H1 (cell line): ENCODE data around the gene CHSY1. TPM values are rescaled to one million over a fixed set of nuclear protein-coding genes. Genes with fewer than 3 reads are reported as not detected.

Source experiments
- CTCF ChIA-PET: fragments of 300-600 bp; sonication (Branson Sonifier 250); formaldehyde crosslinking; loops from one replicate; lab custom pipeline; 2021; ENCODE audit not compliant: partially characterized antibody; lab: Charles Lee
- POLR2A ChIA-PET: fragments of 300-600 bp; sonication (Branson Sonifier 250); formaldehyde crosslinking; loops from one replicate; lab custom pipeline; 2021; ENCODE audit warnings: inconsistent platforms; ENCODE audit not compliant: partially characterized antibody; lab: Charles Lee
- DNase-seq, 2 experiments: peaks; one replicate each; pipeline versions ENCODE4 v3.0.0 to v3.0.0-alpha.2; 2010 to 2022; ENCODE audit warnings: low spot score in 2 of 2, low read depth in 1 of 2, mixed read lengths in 1 of 2
- FAIRE-seq: peaks from 2 replicates; lab custom pipeline; 2011; peaks lifted over from hg19 to GRCh38; lab: Jason Lieb, UNC
- H2AFZ ChIP-seq: 2 replicates; pipeline ENCODE4 v1.8.1; 2012; ENCODE audit warnings: low read length, inconsistent platforms
- H2AK5ac ChIP-seq: 2 replicates; pipeline ENCODE4 v1.6.1; 2013; ENCODE audit warnings: low read depth, low read length
- H2BK120ac ChIP-seq: replicated peaks from 2 replicates; pipeline ENCODE3; 2013; ENCODE audit warnings: low read depth, low read length, inconsistent platforms
- H2BK12ac ChIP-seq: 2 replicates; pipeline ENCODE4 v1.6.1; 2013; ENCODE audit warnings: low read depth, low read length
- H2BK15ac ChIP-seq: 2 replicates; pipeline ENCODE4 v1.6.1; 2013; ENCODE audit warnings: low read length
- H2BK20ac ChIP-seq: 2 replicates; pipeline ENCODE4 v1.6.1; 2013; ENCODE audit warnings: low read length
- H2BK5ac ChIP-seq: 2 replicates; pipeline ENCODE4 v1.6.1; 2013; ENCODE audit warnings: low read depth, low read length
- H3K14ac ChIP-seq: 2 replicates; pipeline ENCODE4 v1.6.1; 2013; ENCODE audit warnings: inconsistent platforms; ENCODE audit not compliant: insufficient read length
- H3K18ac ChIP-seq: 2 replicates; pipeline ENCODE4 v1.6.1; 2013; ENCODE audit warnings: low read length; ENCODE audit errors: extremely low read depth
- H3K23ac ChIP-seq: 2 replicates; pipeline ENCODE4 v1.6.1; 2013; ENCODE audit warnings: inconsistent platforms; ENCODE audit not compliant: insufficient read length
- H3K23me2 ChIP-seq: 2 replicates; pipeline ENCODE4 v1.6.1; 2013; ENCODE audit warnings: low read depth, low read length
- H3K27ac ChIP-seq: 2 replicates; pipeline ENCODE4 v1.6.1; 2011; ENCODE audit warnings: low read depth, low read length, inconsistent platforms
- H3K27me3 ChIP-seq, 4 experiments: replicated peaks in 1 of 4; 1 replicate in 1 of 4; 2 replicates in 3 of 4; pipeline versions ENCODE4 v1.6.1 to v1.8.1; 2011 to 2013; ENCODE audit warnings: low read length in 3 of 4, mild to moderate bottlenecking in 3 of 4, inconsistent platforms in 2 of 4, mixed read lengths in 2 of 4, moderate library complexity in 1 of 4; ENCODE audit not compliant: control insufficient read depth in 3 of 4, insufficient read depth in 3 of 4; ENCODE audit errors: extremely low read depth in 1 of 4
- H3K36me3 ChIP-seq, 4 experiments: 2 replicates each; pipeline versions ENCODE4 v1.6.1 to v1.8.1; 2011 to 2013; ENCODE audit warnings: mild to moderate bottlenecking in 4 of 4, low read length in 3 of 4, moderate library complexity in 2 of 4, control low read depth in 1 of 4, inconsistent platforms in 1 of 4; ENCODE audit not compliant: insufficient read depth in 4 of 4, control insufficient read depth in 2 of 4
- H3K4ac ChIP-seq: replicated peaks from 2 replicates; pipeline ENCODE3; 2013; ENCODE audit warnings: low read length, low read depth, mixed read lengths, inconsistent platforms; ENCODE audit not compliant: insufficient read length
- H3K4me1 ChIP-seq, 4 experiments: replicated peaks in 1 of 4; 1 replicate in 1 of 4; 2 replicates in 3 of 4; pipeline versions ENCODE4 v1.6.1 to v1.8.1; 2011 to 2013; ENCODE audit warnings: low read length in 3 of 4, inconsistent platforms in 2 of 4, mixed read lengths in 1 of 4; ENCODE audit not compliant: insufficient read depth in 4 of 4, control insufficient read depth in 3 of 4
- H3K4me2 ChIP-seq, 2 experiments: 2 replicates each; pipeline versions ENCODE4 v1.6.1 to v1.8.1; 2011 to 2013; ENCODE audit warnings: low read depth in 2 of 2, low read length in 2 of 2, control low read depth in 1 of 2, inconsistent platforms in 1 of 2, mild to moderate bottlenecking in 1 of 2; ENCODE audit not compliant: insufficient read depth in 1 of 2
- H3K4me3 ChIP-seq, 4 experiments: fragments of 200-600, 300-600 bp in 1 of 4; sonication (generic), shearing (Covaris generic), sonication (Bioruptor Twin) in 1 of 4; 2 replicates each; pipeline versions ENCODE4 v1.5.1 to v1.8.1; 2011 to 2016; ENCODE audit warnings: low read length in 4 of 4, low read depth in 3 of 4, control low read depth in 2 of 4, inconsistent platforms in 2 of 4, mild to moderate bottlenecking in 2 of 4, mixed read lengths in 1 of 4, moderate library complexity in 1 of 4; ENCODE audit not compliant: insufficient read depth in 2 of 4; ENCODE audit errors: extremely low read depth in 1 of 4
- H3K56ac ChIP-seq: replicated peaks from 2 replicates; pipeline ENCODE3; 2013; ENCODE audit warnings: low read depth, mild to moderate bottlenecking, mixed read lengths, low read length, inconsistent platforms; ENCODE audit not compliant: insufficient read length
- H3K79me1 ChIP-seq: 2 replicates; pipeline ENCODE4 v1.6.1; 2013; ENCODE audit warnings: low read depth, low read length, control low read depth
- H3K79me2 ChIP-seq, 2 experiments: 2 replicates each; pipeline versions ENCODE4 v1.6.1 to v1.8.1; 2012 to 2013; ENCODE audit warnings: low read length in 2 of 2, mild to moderate bottlenecking in 2 of 2, inconsistent platforms in 1 of 2; ENCODE audit not compliant: insufficient read depth in 2 of 2, control insufficient read depth in 1 of 2
- H3K9ac ChIP-seq, 4 experiments: replicated peaks in 1 of 4; 1 replicate in 1 of 4; 2 replicates in 3 of 4; pipeline versions ENCODE4 v1.6.1 to v1.8.1; 2011 to 2013; ENCODE audit warnings: low read depth in 3 of 4, low read length in 3 of 4, control low read depth in 2 of 4, mild to moderate bottlenecking in 2 of 4, moderate library complexity in 2 of 4, inconsistent platforms in 1 of 4; ENCODE audit errors: extremely low read depth in 1 of 4
- H3K9me3 ChIP-seq, 2 experiments: 2 replicates each; pipeline versions ENCODE4 v1.6.1 to v1.8.1; 2012 to 2013; ENCODE audit warnings: mild to moderate bottlenecking in 2 of 2, moderate library complexity in 2 of 2, control low read depth in 1 of 2, inconsistent platforms in 1 of 2, low read depth in 1 of 2, low read length in 1 of 2, mixed read lengths in 1 of 2; ENCODE audit not compliant: insufficient read depth in 2 of 2
- H4K20me1 ChIP-seq, 2 experiments: replicated peaks in 1 of 2; 2 replicates each; pipeline versions ENCODE3 to v1.8.1; 2011 to 2013; ENCODE audit warnings: inconsistent platforms in 2 of 2, low read length in 2 of 2, mild to moderate bottlenecking in 1 of 2; ENCODE audit not compliant: insufficient read depth in 2 of 2, control insufficient read depth in 1 of 2
- H4K5ac ChIP-seq: 2 replicates; pipeline ENCODE4 v1.6.1; 2013; ENCODE audit warnings: low read length, low read depth, mixed read lengths, inconsistent platforms; ENCODE audit not compliant: insufficient read length
- H4K8ac ChIP-seq: 2 replicates; pipeline ENCODE4 v1.8.0; 2013; ENCODE audit warnings: mild to moderate bottlenecking, moderate library complexity, low read length, inconsistent platforms; ENCODE audit not compliant: insufficient read depth; ENCODE audit errors: extremely low read depth
- H4K91ac ChIP-seq: replicated peaks from 2 replicates; pipeline ENCODE3; 2013; ENCODE audit warnings: low read length, mixed read lengths, inconsistent platforms; ENCODE audit not compliant: insufficient read length
- EGR1 ChIP-seq: IDR thresholded peaks from 2 replicates; pipeline ENCODE4 v1.6.1; 2011; ENCODE audit warnings: low read depth, low read length, borderline replicate concordance
- EP300 ChIP-seq, 2 experiments: IDR thresholded peaks; 1 replicate in 1 of 2; 2 replicates in 1 of 2; pipeline ENCODE4 v1.6.1; 2011 to 2012; ENCODE audit warnings: low read depth in 2 of 2, low read length in 2 of 2, mild to moderate bottlenecking in 2 of 2, borderline replicate concordance in 1 of 2, inconsistent platforms in 1 of 2, moderate library complexity in 1 of 2
- SP4 ChIP-seq: IDR thresholded peaks from 2 replicates; pipeline ENCODE4 v1.6.1; 2012; ENCODE audit warnings: low read length, inconsistent platforms
- WGBS, 2 experiments: shearing (Covaris generic) in 1 of 2; methylation state at CpG; one replicate each; pipeline versions ENCODE4 v1.1.6 to v1.1.7; 2013 to 2015; ENCODE audit warnings: low lambda C conversion rate in 2 of 2, mixed read lengths in 2 of 2, inconsistent platforms in 1 of 2, low coverage in 1 of 2, missing lambda C conversion rate in 1 of 2; ENCODE audit not compliant: insufficient replicate concordance in 2 of 2, insufficient coverage in 1 of 2, insufficient read length in 1 of 2; ENCODE audit errors: extremely low coverage in 1 of 2, missing lambda C conversion rate in 1 of 2; 5-methylcytosine and 5-hydroxymethylcytosine counted together
- polyA plus RNA-seq, 7 experiments: library from polyadenylated mRNA; depleted of rRNA in 3 of 7; stranded (reverse) in 5 of 7; unstranded in 2 of 7; fragments of >200 nt in 5 of 7; fragments of 200-250 nt in 2 of 7; gene quantifications; 1 replicate in 5 of 7; 2 replicates in 1 of 7; 4 replicates in 1 of 7; pipeline versions ENCODE4 v1.2.1 to v1.2.3, GENCODE V29; 2011 to 2013; ENCODE audit warnings: missing spikeins in 2 of 7, mixed read lengths in 2 of 7
- total RNA-seq: library from RNA; stranded (reverse); fragmentation: NEBNext Ultra II Directional; extraction: Animal tissue kit (Norgen Biotek cat#: 25700); gene quantifications from 2 replicates; pipeline ENCODE4 v1.2.1, GENCODE V29; 2021

The CHSY1 gene
- total and polyA plus RNA-seq, 2 of the 8 experiments (the other 6 are each of a cell fraction or from before 2014, with no cell fraction given) = 24.9 to 60.7 TPM

DNA sequence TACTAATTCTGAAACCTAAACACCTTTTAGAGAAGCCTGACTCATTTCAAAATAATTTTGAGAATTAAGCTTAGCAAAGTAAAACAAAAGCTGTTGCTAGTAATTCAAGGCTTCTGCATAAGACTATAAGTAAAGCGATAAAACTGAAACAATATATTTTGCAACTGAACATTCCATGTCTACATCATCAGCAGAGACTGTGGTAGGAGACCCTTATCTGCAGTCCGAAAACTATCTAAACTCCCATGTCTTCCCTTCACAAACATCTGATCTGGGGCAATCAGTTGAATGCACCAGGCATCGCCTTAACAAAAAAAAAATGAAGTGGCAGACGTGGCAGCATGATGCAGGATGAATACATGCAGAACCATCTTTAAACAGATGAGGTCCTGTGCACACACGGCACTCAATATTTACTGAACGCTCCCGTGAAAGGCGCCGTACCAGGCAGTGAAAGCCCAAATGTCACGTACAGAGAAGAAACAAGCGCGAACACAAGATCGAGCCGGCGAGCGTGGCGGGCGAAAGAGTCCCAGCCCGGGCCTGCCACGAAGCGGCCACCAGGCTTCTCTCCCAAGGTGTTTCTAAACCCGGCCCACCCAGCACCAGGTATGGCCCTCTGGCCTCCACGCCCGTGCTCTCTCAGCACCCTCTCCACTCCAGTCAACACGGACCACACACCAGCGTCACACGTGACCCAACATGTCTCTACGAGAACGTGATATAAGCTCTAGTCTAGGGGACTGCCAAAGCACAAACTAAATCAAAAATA is 63.0 kb downstream of the CHSY1 start:
- Histone ChIP-seq H3K9me3 (no peaks in the 10 kb centered on the region), H3K27ac (no peak overlapping the region), H3K27me3 (no peaks in the 10 kb centered on the region), H3K23ac (no peak overlapping the region), H3K23me2 (no peaks in the 10 kb centered on the region), H3K18ac (peak overlapping the region; percentile 36; the same call in 1 of the 2 replicates), H2BK120ac (no peak overlapping the region), H3K4me1 (peaks cover 1 to 27% (median 12%) of the 10 kb centered on the region in 4 experiments; a peak in 5 of 7 replicates), H2BK20ac (no peak overlapping the region), H3K4ac (no peak overlapping the region), H3K9ac (no peak overlapping the region), H3K79me1 (peaks cover 12% of the 10 kb centered on the region), H3K4me3 (no peak overlapping the region), H4K20me1 (peaks cover 18 to 23% of the 10 kb centered on the region in 2 experiments), H2AK5ac (no peak overlapping the region), H2BK12ac (no peak overlapping the region), H2BK5ac (peak overlapping the region; percentile 67; the same call in 1 of the 2 replicates), H3K4me2 (peak overlapping the region in 1 of 2 experiments; percentile 21; a peak in 1 of 4 replicates), H2BK15ac (no peak overlapping the region), H4K5ac (no peak overlapping the region), H2AFZ (no peak overlapping the region), H3K79me2 (peaks cover 4 to 96% of the 10 kb centered on the region in 2 experiments; a peak in 3 of 4 replicates), H3K36me3 (no peaks in the 10 kb centered on the region; a peak in 1 of 8 replicates), H4K91ac (no peak overlapping the region), H3K14ac (no peak overlapping the region), H3K56ac (no peak overlapping the region), H4K8ac (no peak overlapping the region)
- ChIA-PET CTCF (interaction anchor here (0.7 to 1.5 kb wide), 10 partner anchors 36 to 177 kb away, joined by 3 to 6 read pairs (median 3); partner anchors contain the start of gene CHSY1), POLR2A (interaction anchor here (1.2 kb wide), 1 partner anchor 11 kb away, joined by 3 read pairs; no protein-coding TSS in a partner anchor)
- no peak for DNase-seq
- no peak for FAIRE-seq
- 86% methylated on average over 29 of the region's 29 CpGs; no CpG with 5 or more reads in 1 of the 2 experiments for WGBS, 2 experiments
- no peak for TF ChIP-seq SP4
- TF ChIP-seq EGR1 = no peak
- TF ChIP-seq EP300 (IDR thresholded peaks at IDR 0.05; ENCODE audit: borderline replicate concordance in 1 of 2, low read depth in 2 of 2, low read length in 2 of 2) = no peak
